ENCODE results near the gene BLOC1S6.

The BLOC1S6 gene

GRCh38 chr15:45630917-45631691 lies 43.9 kb downstream of the BLOC1S6 start:
- no peaks in the 10 kb centered on the region for H3K36me3 ChIP-seq (ENCODE audit: insufficient read depth, low read length)
- H3K4me3 ChIP-seq (ENCODE audit: low read length) = peak overlapping the region; percentile 57
- peaks cover 17% of the 10 kb centered on the region for H3K4me1 ChIP-seq (ENCODE audit: control insufficient read depth, insufficient read depth, low read length)
- H3K4me2 ChIP-seq (ENCODE audit: low read length) = peak overlapping the region; percentile 72
- H3K9me3 ChIP-seq (replicated peaks; ENCODE audit: low read length) = no peaks in the 10 kb centered on the region
- no peaks in the 10 kb centered on the region for H3K27me3 ChIP-seq (ENCODE audit: control insufficient read depth, insufficient read depth, low read length)
- H3K9ac ChIP-seq (ENCODE audit: low read depth, low read length) = peak overlapping the region; percentile 40

- peak overlapping the region; percentile 72 for H3K4me2 ChIP-seq (ENCODE audit: low read length)
- H3K36me3 ChIP-seq (ENCODE audit: insufficient read depth, low read length) = no peaks in the 10 kb centered on the region
- peaks cover 18% of the 10 kb centered on the region for H3K4me1 ChIP-seq (ENCODE audit: control insufficient read depth, insufficient read depth, low read length)
- no peaks in the 10 kb centered on the region for H3K9me3 ChIP-seq (replicated peaks; ENCODE audit: low read length)
- H3K27me3 ChIP-seq (ENCODE audit: control insufficient read depth, insufficient read depth, low read length) = no peaks in the 10 kb centered on the region
- H3K4me3 ChIP-seq (ENCODE audit: low read length) = peak overlapping the region; percentile 57
- H3K9ac ChIP-seq (ENCODE audit: low read depth, low read length) = peak overlapping the region; percentile 40
Observed at GRCh38 chr15:45631776-45632175, 44.6 kb downstream of the BLOC1S6 start.

GRCh38 chr15:45634432-45635190 lies 47.4 kb downstream of the BLOC1S6 start, which contains the start of gene SQOR:
TSS of gene SQOR (plus strand) at chr15:45635029. CDS start at chr15:45658924, 23,895 bp downstream.
- Histone ChIP-seq H3K4me3 (ENCODE audit: low read length) (peak within 1 kb of the TSS; percentile 88), H3K27me3 (ENCODE audit: control insufficient read depth, insufficient read depth, low read length) (no peaks in the 10 kb centered on the region), H3K4me2 (ENCODE audit: low read length) (peak within 1 kb of the TSS; percentile 98), H3K36me3 (ENCODE audit: insufficient read depth, low read length) (no peaks in the 10 kb centered on the region), H3K4me1 (ENCODE audit: control insufficient read depth, insufficient read depth, low read length) (peaks cover 46% of the 10 kb centered on the region), H3K9ac (ENCODE audit: low read depth, low read length) (peak within 1 kb of the TSS; percentile 86), H3K9me3 (replicated peaks; ENCODE audit: low read length) (no peaks in the 10 kb centered on the region)

GRCh38 chr15:45635191-45635638 lies 48.0 kb downstream of the BLOC1S6 start:
- Histone ChIP-seq H3K4me1 (ENCODE audit: control insufficient read depth, insufficient read depth, low read length) (peaks cover 52% of the 10 kb centered on the region), H3K9me3 (replicated peaks; ENCODE audit: low read length) (no peaks in the 10 kb centered on the region), H3K4me3 (ENCODE audit: low read length) (peak overlapping the region; percentile 88)

GRCh38 chr15:45635763-45636292 lies 48.6 kb downstream of the BLOC1S6 start:
- no peaks in the 10 kb centered on the region for H3K9me3 ChIP-seq (replicated peaks; ENCODE audit: low read length)
- no peaks in the 10 kb centered on the region for H3K27me3 ChIP-seq (ENCODE audit: control insufficient read depth, insufficient read depth, low read length)
- H3K36me3 ChIP-seq (ENCODE audit: insufficient read depth, low read length) = no peaks in the 10 kb centered on the region
- peak overlapping the region; percentile 88 for H3K4me3 ChIP-seq (ENCODE audit: low read length)
- H3K9ac ChIP-seq (ENCODE audit: low read depth, low read length) = peak overlapping the region; percentile 86
- H3K4me1 ChIP-seq (ENCODE audit: control insufficient read depth, insufficient read depth, low read length) = peaks cover 57% of the 10 kb centered on the region
- peak overlapping the region; percentile 98 for H3K4me2 ChIP-seq (ENCODE audit: low read length)

More at GRCh38 chr15:45635191-45635638, 48.0 kb downstream of the BLOC1S6 start:
- Histone ChIP-seq H3K9ac (ENCODE audit: low read depth, low read length) (peak overlapping the region; percentile 86), H3K4me2 (ENCODE audit: low read length) (peak overlapping the region; percentile 98), H3K36me3 (ENCODE audit: insufficient read depth, low read length) (no peaks in the 10 kb centered on the region), H3K27me3 (ENCODE audit: control insufficient read depth, insufficient read depth, low read length) (no peaks in the 10 kb centered on the region)

GRCh38 chr15:45637141-45637540 lies 50.0 kb downstream of the BLOC1S6 start:
- H3K27me3 ChIP-seq (ENCODE audit: control insufficient read depth, insufficient read depth, low read length) = no peaks in the 10 kb centered on the region
- H3K4me1 ChIP-seq (ENCODE audit: control insufficient read depth, insufficient read depth, low read length) = peaks cover 59% of the 10 kb centered on the region
- peak overlapping the region; percentile 19 for H3K4me3 ChIP-seq (ENCODE audit: low read length)
- no peaks in the 10 kb centered on the region for H3K9me3 ChIP-seq (replicated peaks; ENCODE audit: low read length)
- no peaks in the 10 kb centered on the region for H3K36me3 ChIP-seq (ENCODE audit: insufficient read depth, low read length)
- H3K9ac ChIP-seq (ENCODE audit: low read depth, low read length) = peak overlapping the region; percentile 75
- H3K4me2 ChIP-seq (ENCODE audit: low read length) = peak overlapping the region; percentile 77

GRCh38 chr15:45637552-45638033 lies 50.4 kb downstream of the BLOC1S6 start:
- Histone ChIP-seq H3K4me1 (ENCODE audit: control insufficient read depth, insufficient read depth, low read length) (peaks cover 63% of the 10 kb centered on the region), H3K27me3 (ENCODE audit: control insufficient read depth, insufficient read depth, low read length) (no peaks in the 10 kb centered on the region), H3K4me2 (ENCODE audit: low read length) (peak overlapping the region; percentile 77), H3K36me3 (ENCODE audit: insufficient read depth, low read length) (no peaks in the 10 kb centered on the region), H3K9me3 (replicated peaks; ENCODE audit: low read length) (no peaks in the 10 kb centered on the region), H3K4me3 (ENCODE audit: low read length) (peak overlapping the region; percentile 19), H3K9ac (ENCODE audit: low read depth, low read length) (peak overlapping the region; percentile 75)

GRCh38 chr15:45640616-45641015 lies 53.4 kb downstream of the BLOC1S6 start:
- Histone ChIP-seq H3K36me3 (ENCODE audit: insufficient read depth, low read length) (no peaks in the 10 kb centered on the region), H3K9me3 (replicated peaks; ENCODE audit: low read length) (no peaks in the 10 kb centered on the region), H3K9ac (ENCODE audit: low read depth, low read length) (peak overlapping the region; percentile 63), H3K4me1 (ENCODE audit: control insufficient read depth, insufficient read depth, low read length) (peaks cover 76% of the 10 kb centered on the region), H3K4me3 (ENCODE audit: low read length) (peak overlapping the region; percentile 38), H3K4me2 (ENCODE audit: low read length) (peak overlapping the region; percentile 71), H3K27me3 (ENCODE audit: control insufficient read depth, insufficient read depth, low read length) (no peaks in the 10 kb centered on the region)

GRCh38 chr15:45641374-45641781 lies 54.2 kb downstream of the BLOC1S6 start:
- H3K36me3 ChIP-seq (ENCODE audit: insufficient read depth, low read length) = no peaks in the 10 kb centered on the region
- H3K4me3 ChIP-seq (ENCODE audit: low read length) = peak overlapping the region; percentile 53
- peak overlapping the region; percentile 63 for H3K9ac ChIP-seq (ENCODE audit: low read depth, low read length)
- H3K4me1 ChIP-seq (ENCODE audit: control insufficient read depth, insufficient read depth, low read length) = peaks cover 84% of the 10 kb centered on the region
- H3K9me3 ChIP-seq (replicated peaks; ENCODE audit: low read length) = no peaks in the 10 kb centered on the region
- H3K27me3 ChIP-seq (ENCODE audit: control insufficient read depth, insufficient read depth, low read length) = no peaks in the 10 kb centered on the region
- H3K4me2 ChIP-seq (ENCODE audit: low read length) = peak overlapping the region; percentile 71

GRCh38 chr15:45641999-45642932 lies 55.1 kb downstream of the BLOC1S6 start:
- H3K27me3 ChIP-seq (ENCODE audit: control insufficient read depth, insufficient read depth, low read length) = no peaks in the 10 kb centered on the region
- H3K4me2 ChIP-seq (ENCODE audit: low read length) = peak overlapping the region; percentile 71
- H3K36me3 ChIP-seq (ENCODE audit: insufficient read depth, low read length) = no peaks in the 10 kb centered on the region
- peaks cover 84% of the 10 kb centered on the region for H3K4me1 ChIP-seq (ENCODE audit: control insufficient read depth, insufficient read depth, low read length)
- peak overlapping the region; percentile 63 for H3K9ac ChIP-seq (ENCODE audit: low read depth, low read length)
- H3K4me3 ChIP-seq (ENCODE audit: low read length) = peak overlapping the region; percentile 53
- no peaks in the 10 kb centered on the region for H3K9me3 ChIP-seq (replicated peaks; ENCODE audit: low read length)

Data from skeletal muscle satellite cell (primary cell).